BJ (cell line): Measurements from ENCODE around the gene MS4A10. TPM values are rescaled to one million over a fixed set of nuclear protein-coding genes. Genes with fewer than 3 reads are reported as not detected.

Source experiments
- CTCF ChIA-PET: fragments of 350-600 bp; formaldehyde crosslinking; extraction: SDS; loops from one replicate; lab custom pipeline; 2021; ENCODE audit warnings: antibody characterized with exemption, inconsistent platforms; lab: Yijun Ruan, JAX
- POLR2A ChIA-PET: fragments of 300-600 bp; sonication (Branson Sonifier 250); formaldehyde crosslinking; extraction: SDS; loops from one replicate; lab custom pipeline; 2021; ENCODE audit warnings: antibody characterized with exemption; lab: Charles Lee
- DNase-seq: peaks from one replicate; pipeline ENCODE4 v3.0.0-alpha.2; 2011; ENCODE audit warnings: low read depth
- H3K27me3 ChIP-seq: 2 replicates; pipeline ENCODE4 v1.6.0; 2011; ENCODE audit warnings: low read length; ENCODE audit not compliant: control insufficient read depth, insufficient read depth
- H3K36me3 ChIP-seq: 2 replicates; pipeline ENCODE4 v1.5.1; 2011; ENCODE audit warnings: low read length; ENCODE audit not compliant: control insufficient read depth, insufficient read depth
- H3K4me3 ChIP-seq: 2 replicates; pipeline ENCODE4 v1.5.1; 2011; ENCODE audit warnings: low read depth, mild to moderate bottlenecking, control low read depth, low read length
- polyA plus RNA-seq: library from polyadenylated mRNA; depleted of rRNA; stranded (reverse); fragments of >200 nt; gene quantifications from 2 replicates; pipeline ENCODE4 v1.2.3, GENCODE V29; 2011
- TF ChIP-seq, protein P1 (sequence below): IDR thresholded peaks from 2 replicates; pipeline ENCODE4 v1.5.1; 2011; ENCODE audit warnings: low read depth, mild to moderate bottlenecking, control low read depth, inconsistent platforms, low read length, moderate library complexity; ENCODE audit not compliant: insufficient read depth

MS4A10 gene
- polyA plus RNA-seq, 1 experiment: not detected

DNA sequence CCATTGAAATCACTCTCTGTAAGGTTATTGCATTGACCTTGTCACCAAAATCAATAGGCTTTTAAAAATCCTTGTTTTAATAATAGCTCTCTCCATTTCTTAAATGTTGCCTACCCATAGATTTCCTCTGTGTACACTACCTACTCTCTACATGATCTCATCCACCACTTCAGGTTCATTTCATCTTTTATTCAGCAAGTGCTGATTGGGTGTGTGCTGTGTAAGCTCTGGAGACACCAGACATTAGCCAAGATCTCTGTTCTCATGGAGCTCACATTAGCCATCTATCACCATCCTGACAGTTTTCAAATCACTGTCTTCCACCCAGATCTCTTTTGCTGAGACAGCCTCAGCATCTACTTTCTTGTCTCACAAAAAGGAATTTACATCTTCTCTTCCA is 4.4 kb upstream of the MS4A10 start:
- ChIA-PET CTCF (interaction anchor here (0.7 to 0.9 kb wide), 2 partner anchors 11 to 398 kb away, joined by 3 read pairs; no protein-coding TSS in a partner anchor), POLR2A (no interaction called here)
- no peak overlapping the region for H3K4me3 ChIP-seq
- TF ChIP-seq, protein P1, sequence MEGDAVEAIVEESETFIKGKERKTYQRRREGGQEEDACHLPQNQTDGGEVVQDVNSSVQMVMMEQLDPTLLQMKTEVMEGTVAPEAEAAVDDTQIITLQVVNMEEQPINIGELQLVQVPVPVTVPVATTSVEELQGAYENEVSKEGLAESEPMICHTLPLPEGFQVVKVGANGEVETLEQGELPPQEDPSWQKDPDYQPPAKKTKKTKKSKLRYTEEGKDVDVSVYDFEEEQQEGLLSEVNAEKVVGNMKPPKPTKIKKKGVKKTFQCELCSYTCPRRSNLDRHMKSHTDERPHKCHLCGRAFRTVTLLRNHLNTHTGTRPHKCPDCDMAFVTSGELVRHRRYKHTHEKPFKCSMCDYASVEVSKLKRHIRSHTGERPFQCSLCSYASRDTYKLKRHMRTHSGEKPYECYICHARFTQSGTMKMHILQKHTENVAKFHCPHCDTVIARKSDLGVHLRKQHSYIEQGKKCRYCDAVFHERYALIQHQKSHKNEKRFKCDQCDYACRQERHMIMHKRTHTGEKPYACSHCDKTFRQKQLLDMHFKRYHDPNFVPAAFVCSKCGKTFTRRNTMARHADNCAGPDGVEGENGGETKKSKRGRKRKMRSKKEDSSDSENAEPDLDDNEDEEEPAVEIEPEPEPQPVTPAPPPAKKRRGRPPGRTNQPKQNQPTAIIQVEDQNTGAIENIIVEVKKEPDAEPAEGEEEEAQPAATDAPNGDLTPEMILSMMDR: no peak
- H3K36me3 ChIP-seq: no peaks in the 10 kb centered on the region
- no peak for DNase-seq
- H3K27me3 ChIP-seq: peaks cover 3% of the 10 kb centered on the region; the same call in 1 of the 2 replicates

DNA sequence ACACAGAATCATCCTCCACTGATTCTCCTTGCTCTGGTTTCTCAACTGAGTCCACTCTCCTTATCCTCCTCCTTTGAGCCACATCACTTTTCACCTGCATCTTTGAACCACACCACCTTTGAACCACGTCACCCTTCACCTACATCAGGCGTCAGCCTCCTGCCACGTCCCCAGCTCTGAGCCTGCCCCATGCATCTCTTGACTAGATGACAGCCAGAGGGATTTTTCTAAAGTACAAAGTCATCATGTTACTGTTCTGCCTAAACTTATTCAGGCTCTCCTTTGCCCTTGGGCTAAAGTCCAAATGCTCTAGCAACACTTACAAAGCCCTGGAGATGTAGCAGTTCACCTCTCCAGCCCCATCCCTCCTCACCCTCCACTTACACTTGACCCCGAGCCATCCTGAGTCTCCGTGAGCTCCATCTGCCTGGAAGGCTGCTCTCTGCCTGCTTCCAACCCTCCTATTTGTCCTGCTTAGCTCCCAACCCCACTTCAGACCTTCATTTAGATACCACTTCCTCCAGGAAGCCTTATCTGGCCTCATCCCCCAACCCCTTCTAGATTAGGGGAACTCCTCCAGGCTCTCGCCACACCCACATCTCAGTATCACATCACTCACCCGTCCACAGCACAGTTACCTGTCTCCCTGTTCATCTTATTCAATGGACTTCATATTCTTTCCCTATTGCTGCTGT is 3.7 kb upstream of the MS4A10 start:
- TF ChIP-seq, protein P1: no peak
- no peak for DNase-seq
- peaks cover 3% of the 10 kb centered on the region; the same call in 1 of the 2 replicates for H3K27me3 ChIP-seq
- CTCF ChIA-PET: interaction anchor here (0.6 to 0.9 kb wide), 3 partner anchors 10 to 397 kb away, joined by 3 to 4 read pairs (median 3); no protein-coding TSS in a partner anchor
- H3K4me3 ChIP-seq: no peak overlapping the region
- POLR2A ChIA-PET: no interaction called here
- H3K36me3 ChIP-seq: no peaks in the 10 kb centered on the region

DNA sequence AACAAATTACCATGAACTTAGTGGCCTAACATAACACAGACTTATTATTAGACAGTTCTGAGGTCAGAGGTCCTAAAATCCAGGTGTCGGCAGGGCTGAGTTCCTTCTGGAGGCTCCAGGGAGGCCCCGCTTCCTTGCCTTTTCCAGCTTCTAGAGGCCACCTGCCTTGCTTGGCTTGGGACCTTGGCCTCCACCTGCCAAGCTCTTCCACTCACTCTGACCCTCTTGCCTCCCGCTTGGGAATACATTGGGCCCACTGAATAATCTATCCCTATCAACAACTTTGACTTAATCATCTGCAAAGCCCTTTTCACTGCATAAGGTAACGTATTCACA is 3.2 kb upstream of the MS4A10 start:
- ChIA-PET CTCF (interaction anchor here (0.6 kb wide), 1 partner anchor 21 kb away, joined by 4 read pairs; no protein-coding TSS in a partner anchor), POLR2A (no interaction called here)
- H3K36me3 ChIP-seq: no peaks in the 10 kb centered on the region
- no peak for DNase-seq
- no peak overlapping the region for H3K4me3 ChIP-seq
- peaks cover 3% of the 10 kb centered on the region; the same call in 1 of the 2 replicates for H3K27me3 ChIP-seq
- TF ChIP-seq, protein P1: no peak

DNA sequence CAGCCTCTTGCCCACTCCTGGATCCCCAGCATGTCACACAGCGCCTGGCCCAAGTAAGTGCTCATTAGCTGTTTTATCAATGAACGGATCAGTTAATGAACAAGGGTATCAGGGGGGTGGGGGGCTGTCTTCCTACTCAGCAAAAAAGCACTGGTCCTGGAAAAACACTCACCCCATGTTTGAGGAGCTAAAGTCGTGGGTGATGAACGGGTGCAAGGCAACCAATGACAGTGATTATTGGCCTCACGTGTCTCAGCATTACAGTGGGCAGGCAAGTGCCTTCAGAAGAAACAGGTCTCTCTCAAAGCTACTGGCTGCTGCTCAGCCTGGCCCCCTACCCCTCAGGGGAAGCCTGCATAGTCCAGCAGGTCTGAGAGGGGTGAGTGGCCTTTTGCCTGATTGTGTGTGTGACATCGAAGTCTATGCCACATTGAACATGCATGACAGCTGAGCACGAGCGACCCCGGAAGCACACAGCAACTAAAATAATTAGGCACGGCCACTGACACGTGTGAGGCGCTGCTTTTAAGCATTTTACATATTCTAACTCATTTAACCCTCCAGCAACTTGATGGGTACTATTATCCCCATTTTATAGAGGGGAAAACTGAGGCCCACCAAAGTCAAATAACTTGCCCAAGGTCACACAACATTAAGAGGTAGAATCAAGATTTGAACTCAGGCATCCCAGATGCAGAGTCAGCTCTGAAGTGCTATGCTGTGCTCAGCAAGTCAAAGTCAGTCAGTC is 2.6 kb upstream of the MS4A10 start:
- H3K4me3 ChIP-seq: no peak overlapping the region
- TF ChIP-seq, protein P1: no peak
- DNase-seq: no peak
- peaks cover 3% of the 10 kb centered on the region; the same call in 1 of the 2 replicates for H3K27me3 ChIP-seq
- ChIA-PET CTCF (no interaction called here), POLR2A (no interaction called here)
- no peaks in the 10 kb centered on the region for H3K36me3 ChIP-seq

DNA sequence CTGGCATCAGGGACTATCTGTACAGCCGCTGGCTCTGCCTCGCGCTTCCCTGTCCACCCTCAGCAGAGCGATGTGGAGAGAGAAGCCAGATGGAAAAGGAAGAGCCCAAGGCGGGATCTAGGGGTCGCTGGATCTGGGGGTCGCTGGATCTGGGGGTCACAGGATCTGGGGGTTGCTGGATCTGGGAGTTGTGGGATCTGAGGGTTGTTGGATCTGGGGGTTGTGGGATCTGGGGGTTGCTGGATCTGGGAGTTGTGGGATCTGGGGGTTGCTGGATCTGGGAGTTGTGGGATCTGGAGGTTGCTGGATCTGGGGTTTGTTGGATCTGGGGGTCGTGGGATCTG is 2.0 kb upstream of the MS4A10 start:
- ChIA-PET POLR2A (no interaction called here), CTCF (no interaction called here)
- TF ChIP-seq, protein P1: no peak

More for the DNA sequence above, 2.0 kb upstream of the MS4A10 start:
- Histone ChIP-seq H3K36me3 (no peaks in the 10 kb centered on the region), H3K4me3 (no peak overlapping the region), H3K27me3 (peaks cover 3% of the 10 kb centered on the region; the same call in 1 of the 2 replicates)
- no peak for DNase-seq
